ENCODE data around the gene POLR2J.
A peak's percentile ranks its signal among the peaks of the same experiment; 100 is the strongest.
"Not testable (repeated sequence)": the region's sequence is repeated elsewhere in the genome, so short reads cannot be mapped to it uniquely, and the experiment has no call there.

POLR2J gene

GRCh38 chr7:102464577-102465280 lies 14.0 kb downstream of the POLR2J start, which contains the start of the genes ALKBH4 and LRWD1:
Gene ALKBH4, minus strand, starts transcription at chr7:102464863. Its CDS starts 27 bp downstream, at chr7:102464836.
Gene LRWD1, plus strand, starts transcription at chr7:102464984. Its CDS starts 97 bp downstream, at chr7:102465081.
- DNase-seq = peak; percentile 65

- no peak for DNase-seq
Measured at GRCh38 chr7:102463841-102464576, 14.7 kb downstream of the POLR2J start.

- no peak for DNase-seq
Measured at GRCh38 chr7:102460467-102460866, 18.3 kb downstream of the POLR2J start.

GRCh38 chr7:102459221-102459844 lies 19.4 kb downstream of the POLR2J start:
- DNase-seq = no peak

GRCh38 chr7:102457352-102457924 lies 21.3 kb downstream of the POLR2J start:
- DNase-seq = no peak

DNA sequence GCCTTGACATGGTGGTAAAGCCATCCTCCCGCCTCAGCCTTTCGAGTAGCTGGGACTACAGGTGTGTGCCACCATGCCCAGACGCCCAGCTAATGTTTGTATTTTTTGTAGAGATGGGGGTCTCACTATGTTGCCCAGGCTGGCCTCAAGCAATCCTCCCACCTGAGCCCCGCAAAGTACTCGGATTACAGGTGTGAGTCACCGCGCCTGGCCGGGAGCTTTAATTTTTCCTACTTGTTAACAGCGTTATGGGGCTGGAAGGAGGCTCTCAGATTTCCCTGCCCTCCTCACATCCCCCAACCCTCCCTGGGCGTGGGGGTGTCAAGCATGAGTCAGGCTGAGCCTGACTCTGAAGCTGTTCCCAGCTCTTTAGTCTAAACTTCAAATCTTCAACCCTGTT lies 22.4 kb downstream of the POLR2J start:
- no peak for DNase-seq

DNA sequence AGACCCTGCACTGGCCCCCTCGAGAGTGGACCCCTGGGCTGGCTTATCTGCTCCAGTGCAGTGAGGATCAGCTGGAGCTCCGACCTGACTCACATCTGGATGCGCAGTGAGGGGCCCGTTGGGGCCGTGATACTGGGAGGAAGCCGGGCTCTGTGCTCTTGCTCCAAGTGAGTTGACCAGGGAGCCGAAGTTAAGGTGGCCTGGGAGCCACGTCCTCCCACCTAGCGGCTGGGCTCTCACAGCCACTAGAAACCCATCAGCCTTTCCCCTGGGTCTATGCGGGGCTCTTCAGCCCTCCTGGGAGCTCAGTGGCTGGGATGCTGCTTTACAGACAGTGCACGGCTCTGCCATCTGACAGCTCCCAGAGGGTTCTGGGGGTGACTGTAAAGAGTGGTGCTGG lies 23.1 kb downstream of the POLR2J start:
- DNase-seq = no peak

- DNase-seq = not testable (repeated sequence)
Measured at GRCh38 chr7:102454932-102455331, 23.8 kb downstream of the POLR2J start.

DNA sequence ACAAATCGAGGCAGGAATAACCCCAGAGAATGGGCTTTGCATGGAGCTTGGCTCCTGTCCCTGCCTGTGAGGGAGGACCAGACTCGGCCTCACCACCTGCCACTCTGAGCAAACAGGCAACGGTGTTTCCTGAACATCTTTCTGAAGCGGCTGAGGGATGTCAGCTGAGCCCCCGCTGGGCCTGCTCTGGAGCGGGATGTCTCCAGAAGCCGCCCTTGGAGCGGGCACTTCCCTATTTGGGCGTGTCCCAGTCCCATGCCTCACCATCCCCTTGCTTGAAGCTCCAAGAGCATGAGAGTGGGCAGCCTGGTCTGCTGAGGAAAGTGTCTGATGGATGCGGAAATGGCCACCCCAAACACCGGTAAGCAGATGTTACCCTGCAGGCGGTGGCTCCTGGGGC lies 24.3 kb downstream of the POLR2J start:
- DNase-seq = peak; percentile 39

DNA sequence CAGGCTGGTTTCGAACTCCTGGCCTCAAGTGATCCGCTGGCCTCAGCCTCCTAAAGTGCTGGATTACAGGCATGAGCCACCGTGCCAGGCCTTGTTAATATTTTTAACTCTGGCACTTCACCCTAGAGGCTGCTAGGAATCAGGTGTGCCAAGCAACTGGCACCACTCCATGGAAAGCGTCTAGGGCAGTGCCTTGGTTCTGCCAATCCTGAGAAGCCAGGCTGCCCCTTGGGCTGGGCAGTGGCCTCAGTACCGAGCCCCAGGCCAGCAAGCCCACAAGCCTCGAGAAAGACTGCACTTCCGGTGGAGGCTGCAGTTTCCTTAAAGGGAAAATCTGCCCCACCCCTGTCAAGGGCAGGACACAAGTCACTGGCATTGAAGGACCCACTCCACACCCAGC lies 25.4 kb downstream of the POLR2J start:
- DNase-seq = no peak

DNA sequence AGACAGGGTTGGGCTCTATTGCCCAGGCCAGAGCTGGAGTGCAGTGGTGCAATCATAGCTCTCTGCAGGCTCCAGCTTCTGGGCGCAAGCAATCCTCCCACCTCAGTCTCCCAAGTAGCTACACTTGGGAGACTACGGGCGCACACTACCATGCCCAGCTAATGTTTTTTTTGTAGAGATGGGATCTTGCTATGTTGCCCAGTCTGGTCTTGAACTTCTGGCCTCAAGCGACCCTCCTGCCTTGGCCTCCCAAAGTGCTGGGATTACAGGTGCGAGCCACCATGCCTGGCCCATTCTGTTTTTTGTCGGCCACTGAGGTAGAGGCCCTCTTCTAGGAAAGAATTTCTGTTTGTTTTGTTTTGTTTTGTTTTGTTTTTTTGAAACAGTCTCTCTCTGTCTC lies 26.3 kb downstream of the POLR2J start:
- no peak for DNase-seq

- DNase-seq = peak; percentile 49
Measured at GRCh38 chr7:102451371-102452054, 27.2 kb downstream of the POLR2J start.

DNA sequence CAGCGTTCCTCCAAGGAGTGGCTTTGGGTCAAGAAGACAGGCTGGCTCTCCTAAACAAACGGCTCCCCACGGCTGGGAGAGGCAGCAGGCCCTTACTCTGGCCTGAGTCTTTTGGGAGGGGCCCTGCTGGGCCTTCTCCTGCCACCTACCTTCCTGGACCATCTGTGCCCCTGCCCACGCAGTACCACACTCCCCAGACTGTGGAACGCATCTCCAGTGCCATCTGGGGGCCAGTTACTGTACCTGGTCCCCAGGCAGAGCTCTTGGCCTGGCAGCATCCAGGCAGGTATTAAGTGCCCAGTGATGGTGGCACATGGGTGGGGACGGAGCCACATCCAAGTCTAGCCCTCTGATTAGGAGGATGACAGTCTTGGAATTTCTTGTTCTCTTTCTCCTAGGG lies 28.5 kb downstream of the POLR2J start:
- no peak for DNase-seq

DNA sequence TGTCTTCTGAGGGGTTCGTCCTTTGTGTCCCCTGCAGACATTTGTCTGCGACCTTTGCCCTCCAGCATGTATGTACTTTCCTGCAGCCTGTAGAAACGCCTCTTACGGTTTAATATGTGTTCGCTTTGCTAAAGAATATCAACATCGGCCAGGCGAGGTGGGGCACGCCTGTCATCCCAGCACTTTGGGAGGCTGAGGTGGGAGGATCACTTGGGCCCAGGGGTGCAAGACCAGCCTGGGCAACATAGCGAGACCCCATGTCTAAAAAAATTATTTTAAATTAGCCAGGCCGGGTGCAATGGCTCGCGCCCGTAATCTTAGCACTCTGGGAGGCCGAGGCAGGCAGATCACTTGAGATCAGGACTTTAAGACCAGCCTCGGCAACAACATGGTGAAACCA lies 29.6 kb downstream of the POLR2J start:
- DNase-seq = no peak

DNA sequence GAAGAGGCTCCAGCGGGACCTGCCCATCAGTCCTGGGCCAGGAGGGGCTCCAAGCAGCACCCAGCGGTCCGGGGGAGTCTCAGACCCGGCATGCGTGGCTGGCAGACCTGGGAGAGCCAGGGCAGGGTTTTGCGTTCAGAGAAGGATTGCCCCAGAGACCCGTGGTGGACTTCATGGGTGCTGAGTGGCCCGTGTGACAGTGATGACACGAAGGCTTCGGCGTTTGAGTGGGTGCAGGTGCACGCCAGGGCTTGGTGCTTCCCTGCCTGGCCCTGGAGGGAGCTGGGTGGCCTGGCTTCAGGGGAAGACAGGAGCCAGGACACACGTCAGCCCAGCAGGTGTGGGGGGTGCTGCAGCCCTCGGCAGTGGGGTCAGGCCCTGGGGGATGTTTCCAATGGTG lies 31.4 kb downstream of the POLR2J start:
- no peak for DNase-seq

- DNase-seq = no peak
Measured at GRCh38 chr7:102446387-102447156, 32.1 kb downstream of the POLR2J start.

GRCh38 chr7:102445674-102446071 lies 33.0 kb downstream of the POLR2J start:
- no peak for DNase-seq

GRCh38 chr7:102444961-102445673 lies 33.6 kb downstream of the POLR2J start:
- no peak for DNase-seq

- DNase-seq = no peak
Measured at GRCh38 chr7:102439963-102440795, 38.5 kb downstream of the POLR2J start.

DNA sequence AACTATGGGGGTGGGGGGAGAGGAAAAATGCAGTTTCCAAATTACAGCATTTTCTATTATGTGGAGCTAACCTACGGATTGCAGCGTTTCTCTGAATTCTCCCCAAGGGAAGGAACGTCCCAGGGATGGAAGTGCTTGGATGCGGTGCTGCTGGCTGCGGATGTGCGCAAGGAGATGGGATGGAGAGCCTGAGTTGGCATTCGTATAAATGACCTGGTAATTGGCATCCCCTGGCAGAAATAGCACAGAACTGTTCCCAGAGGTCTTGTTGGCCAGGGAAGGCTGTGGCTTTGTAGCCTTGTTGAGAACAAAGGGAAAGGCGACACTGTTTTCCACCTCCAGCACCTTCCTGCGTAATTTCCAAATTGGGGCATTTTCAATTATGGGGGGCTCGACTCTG lies 42.6 kb downstream of the POLR2J start:
- no peak for DNase-seq

Data from SHP77 treated with DMSO at 0.1 percent for 48 hours (cell line).